Ishikawa (cell line): Measurements from ENCODE around the gene CD22.

Source experiments
- CEBPB ChIP-seq: IDR thresholded peaks from 2 replicates; pipeline ENCODE4 v1.6.1; 2012
- CREB1 ChIP-seq: IDR thresholded peaks from 2 replicates; pipeline ENCODE4 v1.6.1; 2012; ENCODE audit warnings: low read depth
- EGR1 ChIP-seq: IDR thresholded peaks from 2 replicates; pipeline ENCODE4 v1.6.1; 2012
- EP300 ChIP-seq: IDR thresholded peaks from 2 replicates; pipeline ENCODE4 v1.6.1; 2012; ENCODE audit warnings: borderline replicate concordance
- MAX ChIP-seq: IDR thresholded peaks from 2 replicates; pipeline ENCODE4 v1.6.1; 2012
- NFIC ChIP-seq: IDR thresholded peaks from 2 replicates; pipeline ENCODE4 v1.6.1; 2012
- RAD21 ChIP-seq: IDR thresholded peaks from 2 replicates; pipeline ENCODE4 v1.6.1; 2012; ENCODE audit warnings: low read depth
- REST ChIP-seq: IDR thresholded peaks from 2 replicates; pipeline ENCODE4 v1.6.1; 2012; ENCODE audit warnings: low read depth, mild to moderate bottlenecking
- TAF1 ChIP-seq: IDR thresholded peaks from 2 replicates; pipeline ENCODE4 v1.6.1; 2012; ENCODE audit warnings: low read depth, mild to moderate bottlenecking
- TCF12 ChIP-seq: IDR thresholded peaks from 2 replicates; pipeline ENCODE4 v1.6.1; 2012; ENCODE audit warnings: low read depth
- YY1 ChIP-seq: IDR thresholded peaks from 2 replicates; pipeline ENCODE4 v1.6.1; 2012; ENCODE audit warnings: low read depth
- ZBTB7A ChIP-seq: IDR thresholded peaks from 2 replicates; pipeline ENCODE4 v1.6.1; 2012; ENCODE audit warnings: low read depth
- TF ChIP-seq, protein P1 (sequence below): IDR thresholded peaks from 2 replicates; pipeline ENCODE4 v1.6.1; 2012

- no peak for TF ChIP-seq EGR1
- no peak for TF ChIP-seq TAF1
- no peak for TF ChIP-seq EP300
- TF ChIP-seq CEBPB = no peak
- no peak for TF ChIP-seq ZBTB7A
- TF ChIP-seq RAD21 = no peak
- TF ChIP-seq MAX = no peak
- TF ChIP-seq TCF12 = no peak
- no peak for TF ChIP-seq REST
- TF ChIP-seq, protein P1, sequence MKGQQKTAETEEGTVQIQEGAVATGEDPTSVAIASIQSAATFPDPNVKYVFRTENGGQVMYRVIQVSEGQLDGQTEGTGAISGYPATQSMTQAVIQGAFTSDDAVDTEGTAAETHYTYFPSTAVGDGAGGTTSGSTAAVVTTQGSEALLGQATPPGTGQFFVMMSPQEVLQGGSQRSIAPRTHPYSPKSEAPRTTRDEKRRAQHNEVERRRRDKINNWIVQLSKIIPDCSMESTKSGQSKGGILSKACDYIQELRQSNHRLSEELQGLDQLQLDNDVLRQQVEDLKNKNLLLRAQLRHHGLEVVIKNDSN = no peak
- TF ChIP-seq CREB1 = no peak
- TF ChIP-seq NFIC = no peak
- TF ChIP-seq YY1 = no peak
Observed at GRCh38 chr19:35308910-35309309, 20.1 kb upstream of the CD22 start.
